Astrocyte of the cerebellum (primary cell): Measurements from ENCODE around the gene DCST1.

ENCODE experiments used
- DNase-seq: peaks from one replicate; pipeline ENCODE4 v3.0.0-alpha.2; 2011; ENCODE audit warnings: low read depth
- H3K4me3 ChIP-seq: 2 replicates; pipeline ENCODE4 v1.5.1; 2011; ENCODE audit warnings: mild to moderate bottlenecking, low read depth, low read length, moderate library complexity
- CTCF ChIP-seq: IDR thresholded peaks from 2 replicates; pipeline ENCODE4 v1.5.1; 2012; ENCODE audit warnings: low read length, low read depth, moderate library complexity, mild to moderate bottlenecking; ENCODE audit errors: missing control alignments
- in situ Hi-C: cut with HindIII; loops from 2 replicates; pipeline ENCODE4 v1.10.0; 2017; ENCODE audit warnings: low sequenced_read_pairs

DCST1 gene

GRCh38 chr1:155084722-155085503 is 51.3 kb downstream of the DCST1 start:
- TF ChIP-seq CTCF = peak; percentile 93
- in situ Hi-C loops = no loop called here
- H3K4me3 ChIP-seq = peak overlapping the region; percentile 53
- peak; percentile 86 for DNase-seq

DNA sequence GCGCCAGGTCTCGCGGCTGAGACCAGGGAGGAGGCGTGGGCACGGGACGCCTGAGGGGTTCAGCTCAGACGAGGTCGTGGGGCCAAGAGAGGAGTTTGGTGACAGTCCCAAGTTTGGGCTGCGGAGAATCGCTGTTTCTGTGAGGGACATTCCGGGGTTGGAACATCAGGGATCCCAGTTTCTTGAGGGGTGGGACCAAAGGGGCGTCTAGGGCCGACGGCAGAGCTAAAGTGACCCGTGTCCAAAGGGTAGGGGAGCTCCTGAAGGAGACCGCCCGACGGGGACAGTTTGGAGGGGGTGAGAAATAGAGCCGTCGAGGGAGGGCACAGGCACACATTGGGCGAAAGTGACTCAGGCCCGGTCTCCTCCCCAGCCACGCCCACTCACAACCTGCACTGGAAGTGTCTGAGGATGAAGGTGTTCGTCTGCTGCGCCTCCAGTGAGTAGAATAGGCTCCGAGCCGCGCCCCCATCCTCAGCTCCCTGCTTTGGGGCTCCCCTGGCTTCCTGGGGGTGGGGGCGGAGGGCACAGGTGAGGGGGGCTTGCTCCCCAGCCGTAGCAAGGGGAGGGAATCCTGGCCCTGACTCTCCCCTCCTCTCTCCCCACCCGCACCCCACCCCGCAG is 52.0 kb downstream of the DCST1 start:
- no peak for TF ChIP-seq CTCF
- no peak for DNase-seq

DNA sequence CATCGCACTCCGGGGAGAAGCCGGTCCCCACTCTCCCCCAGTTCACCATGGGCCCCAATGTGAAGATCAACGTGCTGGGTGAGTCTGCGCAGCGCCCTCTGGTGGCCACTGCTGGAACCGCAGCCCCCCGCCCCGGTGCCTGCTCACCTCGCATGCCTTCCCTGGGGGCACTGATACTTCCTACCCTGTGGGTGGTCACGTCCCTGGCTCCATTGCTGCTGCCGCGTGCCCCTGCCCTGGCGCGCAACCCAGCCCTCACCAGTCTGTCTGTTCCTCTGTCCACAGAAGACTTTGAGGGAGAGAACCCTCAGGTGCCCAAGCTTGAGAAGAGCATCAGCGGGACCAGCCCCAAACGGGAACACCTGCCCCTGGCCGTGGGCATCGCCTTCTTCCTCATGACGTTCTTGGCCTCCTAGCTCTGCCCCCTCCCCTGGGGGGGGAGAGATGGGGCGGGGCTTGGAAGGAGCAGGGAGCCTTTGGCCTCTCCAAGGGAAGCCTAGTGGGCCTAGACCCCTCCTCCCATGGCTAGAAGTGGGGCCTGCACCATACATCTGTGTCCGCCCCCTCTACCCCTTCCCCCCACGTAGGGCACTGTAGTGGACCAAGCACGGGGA is 52.6 kb downstream of the DCST1 start:
- peak; percentile 89 for TF ChIP-seq CTCF
- in situ Hi-C loops = no loop called here
- DNase-seq = no peak
- no peak overlapping the region for H3K4me3 ChIP-seq

More for the DNA sequence above, 52.0 kb downstream of the DCST1 start:
- in situ Hi-C loops = no loop called here
- peak overlapping the region; percentile 53 for H3K4me3 ChIP-seq

GRCh38 chr1:155086856-155087535 is 53.4 kb downstream of the DCST1 start:
- no peak for DNase-seq
- H3K4me3 ChIP-seq = no peak overlapping the region
- no peak for TF ChIP-seq CTCF
- in situ Hi-C loops = no loop called here

GRCh38 chr1:155091071-155092051 is 57.7 kb downstream of the DCST1 start:
- TF ChIP-seq CTCF = peak; percentile 97
- in situ Hi-C loops = loop anchor here (10.0 kb wide), 1 partner anchor 73 kb away; no protein-coding TSS in a partner anchor
- H3K4me3 ChIP-seq = no peak overlapping the region
- peak; percentile 31 for DNase-seq

- in situ Hi-C loops = loop anchor here (10.0 kb wide), 1 partner anchor 73 kb away; no protein-coding TSS in a partner anchor
- TF ChIP-seq CTCF = no peak
- H3K4me3 ChIP-seq = no peak overlapping the region
- no peak for DNase-seq
Measured at GRCh38 chr1:155092131-155092530, 58.5 kb downstream of the DCST1 start.
